IPS DF 6.9 (cell line): ENCODE data around the gene KAZN.

ENCODE experiments used
- DNase-seq: peaks from one replicate; pipeline ENCODE4 v3.0.0-alpha.2; 2013; ENCODE audit warnings: low read depth, low spot score
- H3K27ac ChIP-seq: one replicate; pipeline ENCODE4 v1.5.1; 2013; ENCODE audit warnings: low read length, control low read depth
- H3K27me3 ChIP-seq: 2 replicates; pipeline ENCODE4 v1.6.1; 2013; ENCODE audit warnings: mild to moderate bottlenecking, low read length; ENCODE audit not compliant: control insufficient read depth, insufficient read depth
- H3K36me3 ChIP-seq: 2 replicates; pipeline ENCODE4 v1.6.1; 2013; ENCODE audit warnings: low read length; ENCODE audit not compliant: control insufficient read depth, insufficient read depth
- H3K4me1 ChIP-seq: 2 replicates; pipeline ENCODE4 v1.6.1; 2013; ENCODE audit warnings: low read length; ENCODE audit not compliant: control insufficient read depth, insufficient read depth
- H3K4me3 ChIP-seq: 2 replicates; pipeline ENCODE4 v1.5.1; 2013; ENCODE audit warnings: mild to moderate bottlenecking, low read length
- H3K9me3 ChIP-seq: 2 replicates; pipeline ENCODE4 v1.6.1; 2013; ENCODE audit warnings: low read length, inconsistent platforms; ENCODE audit not compliant: control insufficient read depth, insufficient read depth
- WGBS: extraction: QIAGEN DNeasy Blood & Tissue Kit; methylation state at CpG from one replicate; pipeline ENCODE4 v1.1.7; 2013; ENCODE audit warnings: mixed read lengths, missing lambda C conversion rate; ENCODE audit not compliant: insufficient read length, insufficient coverage; 5-methylcytosine and 5-hydroxymethylcytosine counted together

The KAZN gene

GRCh38 chr1:14806772-14807171 is 208.3 kb downstream of the KAZN start:
- WGBS, result no CpG with 5 or more reads among the region's 2 CpGs
- H3K36me3 ChIP-seq, result no peaks in the 10 kb centered on the region
- H3K27me3 ChIP-seq, result no peaks in the 10 kb centered on the region
- no peak for DNase-seq
- H3K4me3 ChIP-seq, result no peak overlapping the region
- H3K4me1 ChIP-seq, result no peaks in the 10 kb centered on the region
- H3K9me3 ChIP-seq, result no peaks in the 10 kb centered on the region; the same call in 1 of the 2 replicates
- H3K27ac ChIP-seq, result no peak overlapping the region

GRCh38 chr1:14808768-14809167 is 210.3 kb downstream of the KAZN start:
- Histone ChIP-seq H3K27ac (no peak overlapping the region), H3K9me3 (no peaks in the 10 kb centered on the region; the same call in 1 of the 2 replicates), H3K36me3 (no peaks in the 10 kb centered on the region), H3K27me3 (no peaks in the 10 kb centered on the region), H3K4me1 (no peaks in the 10 kb centered on the region), H3K4me3 (no peak overlapping the region)
- WGBS, result no CpG with 5 or more reads among the region's 2 CpGs
- DNase-seq, result no peak

GRCh38 chr1:14809191-14809981 is 210.9 kb downstream of the KAZN start:
- H3K27ac ChIP-seq, result no peak overlapping the region
- H3K4me1 ChIP-seq, result no peaks in the 10 kb centered on the region
- no peak for DNase-seq
- no CpG with 5 or more reads among the region's 9 CpGs for WGBS
- H3K27me3 ChIP-seq, result no peaks in the 10 kb centered on the region
- no peaks in the 10 kb centered on the region for H3K36me3 ChIP-seq
- no peaks in the 10 kb centered on the region; the same call in 1 of the 2 replicates for H3K9me3 ChIP-seq
- no peak overlapping the region for H3K4me3 ChIP-seq

GRCh38 chr1:14810595-14811361 is 212.3 kb downstream of the KAZN start:
- Histone ChIP-seq H3K27ac (no peak overlapping the region), H3K36me3 (no peaks in the 10 kb centered on the region), H3K4me3 (no peak overlapping the region), H3K27me3 (no peaks in the 10 kb centered on the region), H3K9me3 (no peaks in the 10 kb centered on the region; the same call in 1 of the 2 replicates), H3K4me1 (no peaks in the 10 kb centered on the region)
- WGBS, result no CpG with 5 or more reads among the region's 9 CpGs
- DNase-seq, result no peak

- no peaks in the 10 kb centered on the region; the same call in 1 of the 2 replicates for H3K9me3 ChIP-seq
- no peaks in the 10 kb centered on the region for H3K4me1 ChIP-seq
- WGBS, result no CpG with 5 or more reads among the region's 3 CpGs
- DNase-seq, result no peak
- H3K36me3 ChIP-seq, result no peaks in the 10 kb centered on the region
- no peaks in the 10 kb centered on the region for H3K27me3 ChIP-seq
- no peak overlapping the region for H3K27ac ChIP-seq
- no peak overlapping the region for H3K4me3 ChIP-seq
Observed at GRCh38 chr1:14811573-14811972, 213.1 kb downstream of the KAZN start.

- no peak for DNase-seq
- Histone ChIP-seq H3K27ac (no peak overlapping the region), H3K27me3 (no peaks in the 10 kb centered on the region), H3K36me3 (no peaks in the 10 kb centered on the region), H3K4me3 (no peak overlapping the region), H3K4me1 (no peaks in the 10 kb centered on the region), H3K9me3 (no peaks in the 10 kb centered on the region)
- no CpG with 5 or more reads among the region's 4 CpGs for WGBS
Observed at GRCh38 chr1:14812189-14812588, 213.7 kb downstream of the KAZN start.

- H3K27me3 ChIP-seq, result no peaks in the 10 kb centered on the region
- no peak overlapping the region for H3K27ac ChIP-seq
- WGBS, result no CpG with 5 or more reads among the region's 7 CpGs
- H3K9me3 ChIP-seq, result no peaks in the 10 kb centered on the region
- H3K4me1 ChIP-seq, result no peaks in the 10 kb centered on the region
- no peak for DNase-seq
- no peak overlapping the region for H3K4me3 ChIP-seq
- H3K36me3 ChIP-seq, result no peaks in the 10 kb centered on the region
Observed at GRCh38 chr1:14815175-14815877, 216.8 kb downstream of the KAZN start.

- Histone ChIP-seq H3K27me3 (no peaks in the 10 kb centered on the region), H3K4me3 (no peak overlapping the region), H3K4me1 (no peaks in the 10 kb centered on the region), H3K9me3 (no peaks in the 10 kb centered on the region), H3K27ac (no peak overlapping the region), H3K36me3 (no peaks in the 10 kb centered on the region)
- WGBS, result no CpG with 5 or more reads among the region's 8 CpGs
- no peak for DNase-seq
Observed at GRCh38 chr1:14817223-14818170, 219.0 kb downstream of the KAZN start.

GRCh38 chr1:14820295-14821085 is 222.0 kb downstream of the KAZN start:
- DNase-seq, result no peak
- WGBS, result no CpG with 5 or more reads among the region's 18 CpGs
- no peaks in the 10 kb centered on the region for H3K9me3 ChIP-seq
- H3K27ac ChIP-seq, result no peak overlapping the region
- H3K4me1 ChIP-seq, result no peaks in the 10 kb centered on the region
- no peak overlapping the region for H3K4me3 ChIP-seq
- no peaks in the 10 kb centered on the region for H3K36me3 ChIP-seq
- no peaks in the 10 kb centered on the region for H3K27me3 ChIP-seq
